Stomach (tissue), 9 donors: ENCODE results near the gene DEFB132. TPM values are rescaled to one million over a fixed set of nuclear protein-coding genes. Genes with fewer than 3 reads are reported as not detected.

Experiments
- DNase-seq, 2 donors: peaks; one replicate each; pipeline versions ENCODE4 v3.0.0 to v3.0.0-alpha.2; 2013 to 2019
- H3K27ac ChIP-seq, 5 donors: fragments of 200-600 bp in 4 of 5; sonication (generic) in 4 of 5; one replicate each; pipeline ENCODE4 v1.5.1; 2013 to 2019; ENCODE audit warnings: mild to moderate bottlenecking in 1 of 5, moderate library complexity in 1 of 5
- H3K27me3 ChIP-seq, 3 donors: fragments of 200-600 bp; sonication (generic); one replicate each; pipeline ENCODE4 v1.5.1; 2017 to 2019; ENCODE audit warnings: mixed run types in 1 of 3
- H3K36me3 ChIP-seq, 4 donors: fragments of 200-600 bp; sonication (generic); 1 replicate in 3 of 4; 2 replicates in 1 of 4; pipeline ENCODE4 v1.5.1; 2016 to 2019
- H3K4me1 ChIP-seq, 4 donors: fragments of 200-600 bp; sonication (generic); one replicate each; pipeline ENCODE4 v1.5.1; 2016 to 2019
- H3K4me3 ChIP-seq, 4 donors: fragments of 200-600 bp; sonication (generic) in 3 of 4; one replicate each; pipeline ENCODE4 v1.5.1; 2016 to 2019; ENCODE audit warnings: mild to moderate bottlenecking in 1 of 4
- H3K9me3 ChIP-seq, 4 donors: fragments of 200-600 bp; sonication (generic); one replicate each; pipeline ENCODE4 v1.5.1; 2016 to 2019
- EP300 ChIP-seq: sonication (generic); formaldehyde crosslinking; IDR thresholded peaks from one replicate; pipeline ENCODE4 v1.6.1; 2017; ENCODE audit warnings: antibody characterized with exemption
- POLR2A ChIP-seq, 4 donors: fragments of 450-650 bp; IDR thresholded peaks; one replicate each; pipeline ENCODE4 v1.6.1; 2016; ENCODE audit warnings: antibody characterized with exemption in 4 of 4, control low read depth in 2 of 4, mild to moderate bottlenecking in 1 of 4, moderate library complexity in 1 of 4
- POLR2AphosphoS5 ChIP-seq, 3 donors: sonication (generic); formaldehyde crosslinking; IDR thresholded peaks; one replicate each; pipeline ENCODE4 v1.6.1; 2016; ENCODE audit warnings: antibody characterized with exemption in 3 of 3
- WGBS, 5 donors: extraction: QIAGEN DNeasy Blood & Tissue Kit in 3 of 5; methylation state at CpG; one replicate each; pipeline versions ENCODE4 v1.1.5 to v1.1.7; 2013 to 2018; 5-methylcytosine and 5-hydroxymethylcytosine counted together
- intact Hi-C: fragments of 100-400 bp; cut with DNase I; formaldehyde crosslinking; loops from one replicate; pipeline ENCODE4 v1.15.1; 2023; ENCODE audit warnings: low total_unique reads
- polyA plus RNA-seq, 3 donors: library from polyadenylated mRNA; stranded (reverse); fragments of 200-250 nt; gene quantifications; one replicate each; pipeline ENCODE4 v1.2.3, GENCODE V29; 2013
- total RNA-seq, 5 donors: library from RNA; depleted of rRNA; stranded (reverse); fragments of >200 nt; gene quantifications; one replicate each; pipeline versions ENCODE4 v1.1.0 to v1.2.3, GENCODE V29; 2014 to 2016
- TF ChIP-seq, protein P1 (sequence below), 7 experiments: fragments of 450-650 bp in 4 of 7; fragments of 200-600 bp in 3 of 7; sonication (generic) in 3 of 7; IDR thresholded peaks; one replicate each; pipeline ENCODE4 v1.5.1; 2016 to 2019; ENCODE audit warnings: antibody characterized with exemption in 7 of 7, control low read depth in 2 of 7, mild to moderate bottlenecking in 1 of 7
- donor health status: healthy with polysubstance abuse.
- donor health status: Bipolar disorder and iron deficiency.
- donor health status: healthy.

The DEFB132 gene
- total and polyA plus RNA-seq, 8 donors: not detected

DNA sequence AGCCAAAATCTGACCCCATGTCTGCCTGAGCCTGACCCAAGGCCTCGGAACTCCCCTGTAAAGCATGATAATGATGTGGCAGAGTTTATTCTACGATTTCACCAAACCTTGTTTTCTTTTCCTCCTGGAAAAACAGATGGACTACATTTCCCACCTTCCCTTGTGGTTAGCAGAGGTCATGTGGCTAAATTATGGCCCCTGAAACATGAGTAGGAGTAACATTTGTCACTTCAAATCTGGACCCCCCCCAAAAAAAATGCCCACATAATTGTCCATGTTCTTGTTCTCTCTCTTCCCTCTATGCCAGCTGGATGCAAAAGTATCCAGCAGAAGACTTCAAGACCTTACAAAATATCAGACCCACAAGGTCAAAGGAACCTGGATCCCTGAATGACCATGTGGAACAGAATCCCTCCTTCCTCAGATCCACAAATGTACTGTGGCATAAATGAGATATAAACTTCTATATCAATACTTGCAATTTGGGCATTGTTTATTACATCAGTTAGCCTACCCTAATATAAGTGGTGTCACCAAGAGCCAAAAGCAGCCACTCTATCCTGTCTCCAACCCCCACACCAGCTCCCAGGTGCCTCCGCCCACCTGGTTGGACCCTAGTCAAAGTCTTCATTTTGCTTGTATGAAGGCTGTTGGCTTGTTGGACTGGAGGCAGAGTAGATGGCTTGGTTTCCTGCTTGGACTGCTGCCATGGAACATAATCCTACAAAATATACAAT is 31.6 kb downstream of the DEFB132 start:
- TF ChIP-seq, protein P1, sequence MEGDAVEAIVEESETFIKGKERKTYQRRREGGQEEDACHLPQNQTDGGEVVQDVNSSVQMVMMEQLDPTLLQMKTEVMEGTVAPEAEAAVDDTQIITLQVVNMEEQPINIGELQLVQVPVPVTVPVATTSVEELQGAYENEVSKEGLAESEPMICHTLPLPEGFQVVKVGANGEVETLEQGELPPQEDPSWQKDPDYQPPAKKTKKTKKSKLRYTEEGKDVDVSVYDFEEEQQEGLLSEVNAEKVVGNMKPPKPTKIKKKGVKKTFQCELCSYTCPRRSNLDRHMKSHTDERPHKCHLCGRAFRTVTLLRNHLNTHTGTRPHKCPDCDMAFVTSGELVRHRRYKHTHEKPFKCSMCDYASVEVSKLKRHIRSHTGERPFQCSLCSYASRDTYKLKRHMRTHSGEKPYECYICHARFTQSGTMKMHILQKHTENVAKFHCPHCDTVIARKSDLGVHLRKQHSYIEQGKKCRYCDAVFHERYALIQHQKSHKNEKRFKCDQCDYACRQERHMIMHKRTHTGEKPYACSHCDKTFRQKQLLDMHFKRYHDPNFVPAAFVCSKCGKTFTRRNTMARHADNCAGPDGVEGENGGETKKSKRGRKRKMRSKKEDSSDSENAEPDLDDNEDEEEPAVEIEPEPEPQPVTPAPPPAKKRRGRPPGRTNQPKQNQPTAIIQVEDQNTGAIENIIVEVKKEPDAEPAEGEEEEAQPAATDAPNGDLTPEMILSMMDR (IDR thresholded peaks at IDR 0.05): no peak
- TF ChIP-seq EP300 (no peak), POLR2A (IDR thresholded peaks at IDR 0.05) (no peak), POLR2AphosphoS5 (IDR thresholded peaks at IDR 0.05) (no peak)
- WGBS, 5 donors: 66 to 95% (median 76%) methylated on average over 3 of the region's 3 CpGs
- Histone ChIP-seq H3K9me3 (no peaks in the 10 kb centered on the region), H3K4me1 (peaks cover 15 to 23% (median 19%) of the 10 kb centered on the region in 4 donors), H3K27ac (no peak overlapping the region), H3K4me3 (peak overlapping the region in 1 of 4 donors; percentile 65), H3K36me3 (no peaks in the 10 kb centered on the region), H3K27me3 (no peaks in the 10 kb centered on the region)
- DNase-seq: peak in 1 of 2 donors; percentile 48
- intact Hi-C loops: no loop called here

DNA sequence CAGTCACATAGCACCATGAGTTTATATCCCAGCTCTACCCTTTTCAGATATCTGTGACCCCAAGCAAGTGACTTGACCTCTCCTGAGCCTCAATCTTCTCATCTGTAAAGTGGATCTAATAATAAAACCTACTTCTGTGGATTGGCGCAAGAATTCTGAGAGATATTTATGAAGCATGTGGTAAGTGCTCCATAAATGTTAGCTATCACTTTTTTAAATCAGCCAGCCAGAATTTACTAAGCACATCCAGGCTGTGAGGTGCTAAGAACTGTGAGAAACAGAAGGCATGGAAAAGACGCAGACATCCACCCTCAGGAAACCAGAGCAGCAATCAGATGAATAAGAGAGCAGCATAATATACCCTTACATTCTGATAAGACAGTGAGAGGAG is 32.2 kb downstream of the DEFB132 start:
- Histone ChIP-seq H3K9me3 (no peaks in the 10 kb centered on the region), H3K27ac (peak overlapping the region; percentile 83 to 88 (median 85)), H3K27me3 (no peaks in the 10 kb centered on the region), H3K36me3 (no peaks in the 10 kb centered on the region), H3K4me3 (peak overlapping the region; percentile 61 to 73 (median 64)), H3K4me1 (peaks cover 15 to 23% (median 19%) of the 10 kb centered on the region in 4 donors)
- intact Hi-C loops: no loop called here
- DNase-seq: no peak
- 39 to 46% (median 41%) methylated on average over 2 of the region's 2 CpGs for WGBS, 5 donors
- TF ChIP-seq EP300: no peak

DNA sequence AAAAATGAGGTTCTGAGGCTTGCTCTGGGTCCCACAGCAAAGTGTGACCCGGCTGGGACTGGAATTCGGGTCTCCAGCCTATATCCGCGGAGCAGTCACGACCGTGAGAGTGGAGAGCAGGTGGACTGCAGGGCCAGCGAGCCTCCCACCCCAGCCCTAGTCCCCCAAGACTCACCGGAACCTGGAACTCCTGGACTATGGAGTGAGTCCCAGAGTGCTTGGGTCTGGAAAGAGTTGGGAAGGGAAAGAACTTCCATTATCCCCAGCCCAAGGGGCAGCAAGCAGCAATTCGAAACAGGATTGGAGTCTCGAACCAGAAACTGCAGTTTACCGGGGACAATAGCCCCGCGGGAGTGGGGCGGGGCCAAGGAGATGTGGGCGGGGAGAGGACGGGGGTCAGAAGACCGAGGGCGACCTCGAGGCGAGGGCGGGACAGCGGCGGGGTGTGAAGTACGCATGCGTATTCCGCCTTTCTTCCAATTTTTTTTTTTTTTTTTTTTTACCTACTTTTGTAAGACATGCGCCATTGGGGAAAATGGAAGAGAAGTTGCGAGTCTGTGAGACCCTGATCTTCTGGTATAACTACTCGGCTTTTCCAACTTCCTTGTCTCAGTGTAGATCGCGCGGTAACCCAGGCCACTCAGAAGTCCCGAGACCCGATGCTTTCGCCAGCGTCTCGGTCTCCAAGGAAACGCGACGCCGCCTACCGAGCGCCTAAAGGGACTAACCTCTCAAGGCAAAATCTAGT is 32.7 kb downstream of the DEFB132 start, which contains the start of gene C20orf96:
Gene C20orf96, minus strand, starts transcription at position 667 of the 748 bp plus-strand sequence. Its CDS starts 140 bp downstream, at position 527.
- intact Hi-C loops: no loop called here
- Histone ChIP-seq H3K27ac (peak within 1 kb of the TSS; percentile 83 to 88 (median 85)), H3K4me1 (peaks cover 15 to 23% (median 19%) of the 10 kb centered on the region in 4 donors), H3K4me3 (peak within 1 kb of the TSS; percentile 61 to 73 (median 64)), H3K27me3 (no peaks in the 10 kb centered on the region), H3K9me3 (no peaks in the 10 kb centered on the region), H3K36me3 (no peaks in the 10 kb centered on the region)
- no peak for TF ChIP-seq POLR2A (IDR thresholded peaks at IDR 0.05)
- TF ChIP-seq EP300: no peak
- TF ChIP-seq, protein P1 (IDR thresholded peaks at IDR 0.05): peak in 3 of 7 experiments; percentile 21 to 49 (median 35)
- 0 to 1% (median 1%) methylated on average over 41 to 43 of the region's 43 CpGs for WGBS, 5 donors
- DNase-seq: peak; percentile 92 to 97

DNA sequence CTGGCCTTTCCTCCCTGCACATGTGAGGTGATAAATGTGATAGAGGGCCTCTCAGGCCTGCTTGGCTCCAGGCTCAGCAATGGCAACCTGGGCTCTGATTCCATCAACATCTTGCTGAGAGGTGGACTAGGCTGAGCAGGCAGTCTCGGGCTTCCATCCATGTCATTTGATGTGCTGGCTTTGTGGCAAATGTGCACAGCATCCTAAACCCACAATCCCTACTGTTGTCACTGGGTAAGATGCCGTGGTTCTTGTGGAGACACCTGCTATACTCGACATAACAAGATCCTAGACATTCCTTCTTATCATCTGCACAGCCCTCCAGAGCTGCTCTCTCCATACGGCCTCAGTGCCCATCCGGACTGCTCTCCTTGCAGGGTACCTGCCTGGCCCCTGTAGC is 37.1 kb downstream of the DEFB132 start:
- intact Hi-C loops: no loop called here
- H3K27me3 ChIP-seq: no peaks in the 10 kb centered on the region
- H3K4me1 ChIP-seq: peaks cover 26 to 42% (median 37%) of the 10 kb centered on the region in 4 donors
- H3K27ac ChIP-seq: no peak overlapping the region
- no peaks in the 10 kb centered on the region for H3K9me3 ChIP-seq
- no peak for TF ChIP-seq POLR2AphosphoS5 (IDR thresholded peaks at IDR 0.05)
- no peak for TF ChIP-seq EP300
- TF ChIP-seq POLR2A (IDR thresholded peaks at IDR 0.05): no peak
- TF ChIP-seq, protein P1 (IDR thresholded peaks at IDR 0.05): no peak
- DNase-seq: no peak
- no peak overlapping the region for H3K4me3 ChIP-seq
- H3K36me3 ChIP-seq: no peaks in the 10 kb centered on the region
- WGBS, 5 donors: 88 to 96% (median 91%) methylated on average over 5 of the region's 5 CpGs
